ENCODE data around the gene FAM193A. TPM values are rescaled to one million over a fixed set of nuclear protein-coding genes. Genes with fewer than 3 reads are reported as not detected.
A peak's percentile ranks its signal among the peaks of the same experiment; 100 is the strongest.

FAM193A gene
- total and polyA plus RNA-seq, 2 experiments from 2014 or later = 12.0 to 22.9 TPM

- Histone ChIP-seq H3K9me2 (ENCODE audit: insufficient read depth) (no peaks in the 10 kb centered on the region), H3K4me2 (no peak overlapping the region), H4K20me1 (replicated peaks; ENCODE audit: insufficient read depth) (peaks cover 64% of the 10 kb centered on the region), H3K4me3 (no peak overlapping the region), H3K4me1 (ENCODE audit: insufficient read depth) (no peaks in the 10 kb centered on the region), H3K27me3 (ENCODE audit: insufficient read depth) (no peaks in the 10 kb centered on the region), H3K27ac (ENCODE audit: low read depth) (0 out of 2 replicates have a peak overlapping the region, but pooled peaks have one; percentile 21), H2AFZ (no peak overlapping the region), H3F3A (replicated peaks; ENCODE audit: low read depth) (peaks cover 28% of the 10 kb centered on the region), H3K79me2 (replicated peaks; ENCODE audit: insufficient read depth) (peaks cover 87% of the 10 kb centered on the region), H3K36me3 (ENCODE audit: insufficient read depth) (peaks cover 62% of the 10 kb centered on the region)
- Mint-ChIP-seq H3K4me1 (no peaks in the 10 kb centered on the region), H3K4me3 (no peak overlapping the region), H3K9me3 (no peaks in the 10 kb centered on the region), H3K27me3 (ENCODE audit: insufficient read depth, low read depth, poor library complexity) (no peaks in the 10 kb centered on the region), H3K27ac (no peak overlapping the region), H3K36me3 (ENCODE audit: low read depth) (peaks cover 88% of the 10 kb centered on the region)
- DNase-seq (ENCODE audit: low spot score) (no peak), ATAC-seq (no peak)
- TF ChIP-seq POLR2AphosphoS5 (IDR thresholded peaks at IDR 0.05; ENCODE audit: low read depth) = no peak
- TF ChIP-seq, protein P1, sequence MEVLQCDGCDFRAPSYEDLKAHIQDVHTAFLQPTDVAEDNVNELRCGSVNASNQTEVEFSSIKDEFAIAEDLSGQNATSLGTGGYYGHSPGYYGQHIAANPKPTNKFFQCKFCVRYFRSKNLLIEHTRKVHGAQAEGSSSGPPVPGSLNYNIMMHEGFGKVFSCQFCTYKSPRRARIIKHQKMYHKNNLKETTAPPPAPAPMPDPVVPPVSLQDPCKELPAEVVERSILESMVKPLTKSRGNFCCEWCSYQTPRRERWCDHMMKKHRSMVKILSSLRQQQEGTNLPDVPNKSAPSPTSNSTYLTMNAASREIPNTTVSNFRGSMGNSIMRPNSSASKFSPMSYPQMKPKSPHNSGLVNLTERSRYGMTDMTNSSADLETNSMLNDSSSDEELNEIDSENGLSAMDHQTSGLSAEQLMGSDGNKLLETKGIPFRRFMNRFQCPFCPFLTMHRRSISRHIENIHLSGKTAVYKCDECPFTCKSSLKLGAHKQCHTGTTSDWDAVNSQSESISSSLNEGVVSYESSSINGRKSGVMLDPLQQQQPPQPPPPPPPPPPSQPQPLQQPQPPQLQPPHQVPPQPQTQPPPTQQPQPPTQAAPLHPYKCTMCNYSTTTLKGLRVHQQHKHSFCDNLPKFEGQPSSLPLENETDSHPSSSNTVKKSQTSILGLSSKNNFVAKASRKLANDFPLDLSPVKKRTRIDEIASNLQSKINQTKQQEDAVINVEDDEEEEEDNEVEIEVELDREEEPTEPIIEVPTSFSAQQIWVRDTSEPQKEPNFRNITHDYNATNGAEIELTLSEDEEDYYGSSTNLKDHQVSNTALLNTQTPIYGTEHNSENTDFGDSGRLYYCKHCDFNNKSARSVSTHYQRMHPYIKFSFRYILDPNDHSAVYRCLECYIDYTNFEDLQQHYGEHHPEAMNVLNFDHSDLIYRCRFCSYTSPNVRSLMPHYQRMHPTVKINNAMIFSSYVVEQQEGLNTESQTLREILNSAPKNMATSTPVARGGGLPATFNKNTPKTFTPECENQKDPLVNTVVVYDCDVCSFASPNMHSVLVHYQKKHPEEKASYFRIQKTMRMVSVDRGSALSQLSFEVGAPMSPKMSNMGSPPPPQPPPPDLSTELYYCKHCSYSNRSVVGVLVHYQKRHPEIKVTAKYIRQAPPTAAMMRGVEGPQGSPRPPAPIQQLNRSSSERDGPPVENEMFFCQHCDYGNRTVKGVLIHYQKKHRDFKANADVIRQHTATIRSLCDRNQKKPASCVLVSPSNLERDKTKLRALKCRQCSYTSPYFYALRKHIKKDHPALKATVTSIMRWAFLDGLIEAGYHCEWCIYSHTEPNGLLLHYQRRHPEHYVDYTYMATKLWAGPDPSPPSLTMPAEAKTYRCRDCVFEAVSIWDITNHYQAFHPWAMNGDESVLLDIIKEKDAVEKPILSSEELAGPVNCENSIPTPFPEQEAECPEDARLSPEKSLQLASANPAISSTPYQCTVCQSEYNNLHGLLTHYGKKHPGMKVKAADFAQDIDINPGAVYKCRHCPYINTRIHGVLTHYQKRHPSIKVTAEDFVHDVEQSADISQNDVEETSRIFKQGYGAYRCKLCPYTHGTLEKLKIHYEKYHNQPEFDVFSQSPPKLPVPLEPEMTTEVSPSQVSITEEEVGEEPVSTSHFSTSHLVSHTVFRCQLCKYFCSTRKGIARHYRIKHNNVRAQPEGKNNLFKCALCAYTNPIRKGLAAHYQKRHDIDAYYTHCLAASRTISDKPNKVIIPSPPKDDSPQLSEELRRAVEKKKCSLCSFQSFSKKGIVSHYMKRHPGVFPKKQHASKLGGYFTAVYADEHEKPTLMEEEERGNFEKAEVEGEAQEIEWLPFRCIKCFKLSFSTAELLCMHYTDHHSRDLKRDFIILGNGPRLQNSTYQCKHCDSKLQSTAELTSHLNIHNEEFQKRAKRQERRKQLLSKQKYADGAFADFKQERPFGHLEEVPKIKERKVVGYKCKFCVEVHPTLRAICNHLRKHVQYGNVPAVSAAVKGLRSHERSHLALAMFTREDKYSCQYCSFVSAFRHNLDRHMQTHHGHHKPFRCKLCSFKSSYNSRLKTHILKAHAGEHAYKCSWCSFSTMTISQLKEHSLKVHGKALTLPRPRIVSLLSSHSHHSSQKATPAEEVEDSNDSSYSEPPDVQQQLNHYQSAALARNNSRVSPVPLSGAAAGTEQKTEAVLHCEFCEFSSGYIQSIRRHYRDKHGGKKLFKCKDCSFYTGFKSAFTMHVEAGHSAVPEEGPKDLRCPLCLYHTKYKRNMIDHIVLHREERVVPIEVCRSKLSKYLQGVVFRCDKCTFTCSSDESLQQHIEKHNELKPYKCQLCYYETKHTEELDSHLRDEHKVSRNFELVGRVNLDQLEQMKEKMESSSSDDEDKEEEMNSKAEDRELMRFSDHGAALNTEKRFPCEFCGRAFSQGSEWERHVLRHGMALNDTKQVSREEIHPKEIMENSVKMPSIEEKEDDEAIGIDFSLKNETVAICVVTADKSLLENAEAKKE (CRISPR knock-in tag; IDR thresholded peaks at IDR 0.05) = no peak
- TF ChIP-seq EZH2phosphoT487 (IDR thresholded peaks at IDR 0.05; ENCODE audit: unreplicated experiment) = no peak
- no peak for TF ChIP-seq CTCF (conservative IDR thresholded peaks at IDR 0.05; ENCODE audit: low read depth in 2 of 2)
- TF ChIP-seq, protein P2, sequence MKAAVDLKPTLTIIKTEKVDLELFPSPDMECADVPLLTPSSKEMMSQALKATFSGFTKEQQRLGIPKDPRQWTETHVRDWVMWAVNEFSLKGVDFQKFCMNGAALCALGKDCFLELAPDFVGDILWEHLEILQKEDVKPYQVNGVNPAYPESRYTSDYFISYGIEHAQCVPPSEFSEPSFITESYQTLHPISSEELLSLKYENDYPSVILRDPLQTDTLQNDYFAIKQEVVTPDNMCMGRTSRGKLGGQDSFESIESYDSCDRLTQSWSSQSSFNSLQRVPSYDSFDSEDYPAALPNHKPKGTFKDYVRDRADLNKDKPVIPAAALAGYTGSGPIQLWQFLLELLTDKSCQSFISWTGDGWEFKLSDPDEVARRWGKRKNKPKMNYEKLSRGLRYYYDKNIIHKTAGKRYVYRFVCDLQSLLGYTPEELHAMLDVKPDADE (IDR thresholded peaks at IDR 0.05) = no peak
- TF ChIP-seq ZNF114 (CRISPR knock-in tag; IDR thresholded peaks at IDR 0.05) = no peak
- no peak for TF ChIP-seq EZH2 (IDR thresholded peaks at IDR 0.05; ENCODE audit: low read depth, unreplicated experiment)
- no peak for TF ChIP-seq STAT1 (IDR thresholded peaks at IDR 0.05; ENCODE audit: unreplicated experiment)
- TF ChIP-seq JUNB (IDR thresholded peaks at IDR 0.05; ENCODE audit: unreplicated experiment) = no peak
- no peak for TF ChIP-seq NANOG (IDR thresholded peaks at IDR 0.05; ENCODE audit: borderline replicate concordance)
- TF ChIP-seq REST (IDR thresholded peaks at IDR 0.05; ENCODE audit: unreplicated experiment) = no peak
- no peak for TF ChIP-seq CREB1 (CRISPR knock-in tag; IDR thresholded peaks at IDR 0.05; ENCODE audit: low read depth)
- no peak for TF ChIP-seq ZNF331 (CRISPR knock-in tag; IDR thresholded peaks at IDR 0.05; ENCODE audit: low read depth)
Observed at GRCh38 chr4:2494992-2495391, 41.5 kb upstream of the FAM193A start.
